ENCODE measurements around the gene MYPN.
"Not testable (repeated sequence)": the region's sequence is repeated elsewhere in the genome, so short reads cannot be mapped to it uniquely, and the experiment has no call there.

MYPN gene

DNA sequence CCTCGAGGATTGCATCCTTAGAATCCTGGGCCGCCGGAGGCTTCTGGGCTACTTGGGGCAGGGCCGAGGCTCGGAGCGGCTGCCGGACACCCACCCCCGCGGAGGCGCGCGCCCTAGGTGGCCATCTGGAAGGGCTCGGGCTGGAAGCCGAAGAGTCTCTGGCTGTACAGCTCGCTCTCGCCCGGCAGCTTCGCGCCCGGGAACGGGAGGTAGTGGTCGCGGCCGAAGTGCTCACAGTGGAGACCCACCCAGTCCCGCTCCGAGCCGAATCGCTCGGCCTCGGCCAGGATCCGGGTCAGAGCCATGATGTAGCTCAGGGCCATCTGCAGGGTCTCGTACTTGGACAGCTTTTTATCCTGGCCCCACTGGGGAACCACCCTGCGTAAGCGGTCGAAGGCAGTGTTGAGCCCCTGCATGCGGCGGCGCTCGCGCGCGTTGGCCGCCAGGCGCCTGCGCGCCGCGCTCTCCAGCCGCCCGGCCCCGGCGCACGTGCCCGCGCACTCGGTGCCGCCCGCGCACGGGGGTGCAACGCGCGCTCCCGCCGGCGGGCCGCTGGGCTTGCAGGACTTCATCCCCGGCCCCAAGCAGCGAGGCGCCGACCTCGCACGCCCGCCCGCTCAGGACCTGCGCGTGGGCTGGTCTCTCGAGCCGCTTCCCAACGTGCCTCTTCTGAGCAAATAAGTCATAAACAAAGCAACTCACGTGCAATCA, 122.0 kb downstream of the MYPN start:
- DNase-seq (ENCODE audit: low spot score): no peak

DNA sequence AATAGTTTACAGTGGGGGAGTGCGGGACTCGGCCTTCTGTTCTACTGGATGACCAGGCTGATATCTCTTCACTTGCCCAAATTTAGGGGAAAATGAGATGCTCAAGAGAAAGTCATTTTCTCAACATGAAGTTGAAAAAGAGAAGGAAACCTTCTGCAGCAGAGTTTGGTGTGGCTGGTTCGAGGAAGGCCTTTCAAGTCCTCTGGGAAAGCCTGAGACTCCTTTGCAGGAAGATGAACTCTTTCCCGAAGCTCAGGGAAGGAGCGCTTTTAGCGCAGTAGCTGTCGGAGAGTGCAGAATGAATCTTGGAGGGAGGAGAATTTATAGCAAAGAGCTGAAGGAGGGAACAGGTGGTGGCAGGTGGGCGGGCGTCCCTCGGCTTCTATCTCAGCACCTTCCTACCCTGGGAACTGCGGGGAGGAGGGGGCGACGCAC, 122.5 kb downstream of the MYPN start, which contains the start of gene ATOH7:
Gene ATOH7, minus strand, starts transcription at position 297 of the 435 bp plus-strand sequence. CDS start 436 bp downstream, outside the sequence.
- no peak for DNase-seq (ENCODE audit: low spot score)

DNA sequence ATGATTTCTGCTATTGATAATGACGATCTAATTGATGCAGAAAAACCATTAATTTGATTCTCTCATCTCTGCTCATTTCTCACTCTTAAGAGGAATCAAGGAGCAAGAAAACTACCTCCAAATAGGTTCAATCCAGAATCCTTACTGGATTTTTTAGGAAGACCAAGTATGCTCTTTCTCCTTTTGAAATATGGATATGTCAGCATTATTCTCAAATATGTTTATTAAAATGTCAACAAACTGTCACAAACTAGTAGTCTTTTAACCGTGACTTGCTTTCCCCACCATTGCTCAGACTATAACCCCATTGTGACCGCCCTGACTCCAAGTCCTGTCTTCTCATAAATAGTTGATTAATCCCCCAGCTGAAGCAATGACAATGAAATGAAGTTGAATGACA, 123.8 kb downstream of the MYPN start:
- no peak for DNase-seq (ENCODE audit: low spot score)

DNA sequence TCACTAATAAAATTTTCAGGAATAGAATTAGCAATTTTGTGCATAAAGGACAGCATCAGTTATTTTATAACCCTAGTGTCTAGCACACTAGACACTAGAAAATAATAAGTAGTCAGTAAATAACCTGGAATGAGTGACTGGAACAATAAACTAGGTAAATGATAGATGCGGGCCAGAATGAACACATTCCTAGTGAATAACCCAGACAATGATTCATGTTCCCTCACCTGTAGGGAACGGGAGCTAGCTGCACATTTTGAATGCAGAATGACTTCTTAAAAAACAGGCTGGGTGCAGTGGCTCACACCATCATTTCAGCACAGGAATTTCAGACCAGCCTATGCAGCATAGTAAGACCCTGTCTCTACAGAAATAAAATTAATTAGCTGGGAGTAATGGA, 125.8 kb downstream of the MYPN start:
- DNase-seq (ENCODE audit: low spot score): no peak

DNA sequence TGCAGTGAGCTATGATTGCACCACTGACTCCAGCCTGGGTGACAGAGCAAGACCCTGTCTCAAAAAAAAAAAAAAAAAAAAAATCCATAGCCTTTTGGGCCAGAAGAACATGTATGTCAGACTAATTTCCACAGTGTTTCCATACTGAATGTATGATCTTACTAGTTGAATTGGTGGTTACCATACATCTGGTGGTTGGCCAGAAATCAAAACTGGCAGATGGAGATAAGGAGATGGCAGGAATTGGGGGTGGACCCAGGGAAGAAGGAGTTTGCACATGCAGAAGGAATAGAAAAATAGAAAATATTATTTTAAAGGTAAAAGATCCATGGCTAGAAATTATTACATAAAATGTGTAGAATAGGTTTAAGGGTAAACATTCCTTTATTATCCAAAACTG, 126.3 kb downstream of the MYPN start:
- DNase-seq (ENCODE audit: low spot score): no peak

DNA sequence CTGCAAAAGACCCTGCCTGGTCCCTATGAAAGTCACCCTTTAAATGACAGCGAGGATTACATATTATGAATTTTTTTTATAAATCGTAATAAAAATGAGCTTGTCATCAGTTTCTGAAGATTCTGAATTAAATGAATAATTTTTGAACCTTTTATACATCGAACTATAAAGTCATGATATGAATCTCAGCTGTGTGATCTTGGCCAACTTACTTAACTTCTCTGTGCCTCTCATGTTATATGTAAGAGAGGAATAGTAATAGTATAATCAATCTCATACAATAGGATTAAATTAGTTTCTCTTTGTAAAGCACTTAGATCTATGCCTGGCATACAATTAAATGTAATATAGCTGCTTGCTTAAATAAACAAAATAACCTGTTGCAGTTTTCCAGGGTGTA, 127.9 kb downstream of the MYPN start:
- no peak for DNase-seq (ENCODE audit: low spot score)

DNA sequence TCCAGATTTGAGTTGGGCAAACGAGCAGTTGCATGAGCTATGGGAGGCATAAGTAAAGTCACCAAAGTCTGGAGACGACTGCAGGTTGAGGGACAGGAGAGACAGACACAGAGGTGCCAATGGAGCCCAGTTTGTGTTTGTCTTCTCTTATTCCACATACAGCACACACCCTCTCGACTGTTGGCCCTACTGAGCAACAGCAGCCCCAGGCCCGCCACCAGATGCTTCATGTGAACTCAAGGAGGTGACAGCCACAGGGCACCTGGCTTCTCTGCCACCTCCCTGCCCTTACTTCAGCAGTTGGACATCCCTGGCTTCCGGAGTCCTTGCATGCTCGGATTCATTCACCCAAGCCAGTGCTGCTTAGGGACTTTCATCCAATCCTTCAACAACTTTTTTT, 129.1 kb downstream of the MYPN start:
- no peak for DNase-seq (ENCODE audit: low spot score)

DNA sequence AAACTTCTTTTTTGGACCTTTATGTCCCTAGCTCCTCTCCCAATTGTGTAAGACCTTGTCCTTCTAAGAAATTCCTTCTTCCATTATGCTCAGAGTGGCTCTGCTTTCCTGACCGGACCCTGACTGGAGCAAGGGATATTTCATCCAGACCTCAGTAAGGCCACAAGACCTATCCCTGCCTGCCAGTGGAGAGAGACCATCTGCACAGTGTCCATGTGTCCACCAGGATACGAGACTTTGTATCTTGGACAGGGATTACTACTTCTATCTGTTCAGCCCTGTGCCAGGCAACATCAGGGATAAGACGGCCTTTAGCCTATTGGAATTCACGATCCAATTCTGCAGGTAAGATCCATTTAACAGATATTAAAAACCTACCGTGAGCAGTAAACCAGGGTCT, 129.8 kb downstream of the MYPN start:
- DNase-seq (ENCODE audit: low spot score): no peak

DNA sequence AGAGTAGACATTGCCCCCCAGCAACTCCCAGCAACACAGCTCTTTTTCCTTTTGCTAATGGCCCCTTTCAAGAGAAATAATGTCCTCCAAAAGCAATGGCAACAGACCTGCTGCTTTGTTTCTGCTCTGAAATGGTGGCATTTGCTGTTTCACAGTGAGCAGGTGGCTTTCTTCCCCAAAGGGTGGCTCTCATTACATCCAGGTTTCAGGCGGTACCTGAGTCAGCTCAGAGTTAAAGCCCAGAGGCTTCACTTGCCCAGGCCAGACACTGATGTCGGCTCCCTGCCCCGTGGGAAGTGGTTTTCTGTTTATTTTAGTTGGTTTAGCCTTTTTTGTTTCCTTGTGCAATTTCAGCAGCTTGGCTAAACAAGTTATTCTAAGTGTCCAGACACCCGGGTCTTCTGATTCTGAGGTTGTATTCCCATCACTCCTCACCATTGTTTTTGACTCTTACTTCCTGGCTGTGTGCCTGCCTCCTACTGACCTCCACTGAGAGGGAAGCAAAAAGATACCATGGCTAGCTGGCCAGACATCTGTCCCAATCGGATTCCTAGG, 130.4 kb downstream of the MYPN start:
- DNase-seq (ENCODE audit: low spot score): no peak

DNA sequence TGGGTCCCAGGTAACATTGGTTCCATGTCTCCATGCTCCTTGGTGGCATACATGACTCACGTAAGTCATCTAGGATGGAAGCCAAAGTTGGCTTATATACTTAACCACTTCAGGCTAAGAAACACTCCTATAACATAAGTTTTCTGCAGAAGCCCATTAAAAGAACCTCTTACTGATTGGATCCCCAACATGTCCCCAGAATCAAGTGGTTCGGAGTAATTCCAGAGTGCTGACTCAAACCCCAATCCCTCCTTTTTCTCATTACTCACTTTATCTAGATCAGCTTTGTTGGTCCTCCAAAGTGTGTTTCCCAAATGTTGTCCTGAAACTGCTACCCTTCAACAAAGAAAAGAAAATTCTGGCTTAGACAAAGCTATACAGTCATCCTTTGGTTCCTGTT, 132.8 kb downstream of the MYPN start:
- DNase-seq (ENCODE audit: low spot score): no peak

DNA sequence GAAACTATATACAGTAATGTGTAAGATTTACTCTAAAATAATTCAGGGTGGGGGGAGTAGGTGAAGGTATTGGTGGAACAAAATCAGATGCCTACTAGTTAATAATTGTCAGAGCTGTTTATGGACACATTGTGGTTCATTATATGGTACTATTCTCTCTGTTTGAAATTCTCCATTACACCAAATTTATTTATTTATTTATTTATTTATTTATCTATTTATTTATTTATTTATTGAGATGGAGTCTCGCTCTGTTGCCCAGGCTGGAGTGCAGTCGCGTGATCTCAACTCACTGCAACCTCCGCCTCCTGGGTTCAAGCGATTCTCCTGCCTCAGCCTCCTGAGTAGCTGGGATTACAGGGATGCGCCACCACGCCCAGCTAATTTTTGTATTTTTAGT, 137.1 kb downstream of the MYPN start:
- not testable (repeated sequence) for DNase-seq (ENCODE audit: low spot score)

DNA sequence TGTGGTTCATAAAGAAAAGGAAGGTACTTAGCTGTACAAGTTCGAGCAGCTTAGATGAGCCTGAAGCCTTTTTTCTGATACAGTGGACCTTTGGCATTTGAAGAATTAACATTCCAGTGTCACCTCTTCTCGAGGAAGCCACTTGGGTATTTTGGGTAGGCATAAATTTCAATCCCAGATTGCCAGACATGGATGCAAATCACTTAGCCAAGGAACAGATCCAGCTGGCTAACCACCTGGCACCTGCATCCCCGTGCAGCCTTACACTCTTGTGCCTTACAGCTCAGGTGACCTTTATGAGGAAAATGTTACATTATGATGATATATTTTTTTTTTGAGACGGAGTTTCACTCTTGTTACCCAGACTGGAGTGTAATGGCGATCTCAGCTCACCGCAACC, 138.6 kb downstream of the MYPN start:
- DNase-seq (ENCODE audit: low spot score): no peak

DNA sequence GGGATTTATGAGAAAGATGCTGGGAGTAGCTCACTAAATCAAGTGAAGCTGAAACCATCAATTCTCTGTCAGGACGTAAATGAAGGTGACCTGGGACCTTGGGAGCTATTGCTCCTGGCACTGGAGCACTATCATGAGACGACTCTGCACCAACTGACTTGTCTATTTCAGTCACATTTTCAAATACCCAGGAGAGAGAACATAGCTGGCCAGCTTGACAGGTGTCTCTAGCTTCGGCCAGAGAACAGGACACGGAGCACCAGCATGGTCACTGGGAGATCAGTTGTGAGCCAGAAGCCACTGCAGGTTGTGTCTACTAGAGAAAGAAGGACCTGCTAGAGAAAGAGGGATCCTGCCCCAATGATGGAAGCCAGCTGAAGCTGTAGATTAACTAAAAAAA, 140.0 kb downstream of the MYPN start:
- DNase-seq (ENCODE audit: low spot score): no peak

DNA sequence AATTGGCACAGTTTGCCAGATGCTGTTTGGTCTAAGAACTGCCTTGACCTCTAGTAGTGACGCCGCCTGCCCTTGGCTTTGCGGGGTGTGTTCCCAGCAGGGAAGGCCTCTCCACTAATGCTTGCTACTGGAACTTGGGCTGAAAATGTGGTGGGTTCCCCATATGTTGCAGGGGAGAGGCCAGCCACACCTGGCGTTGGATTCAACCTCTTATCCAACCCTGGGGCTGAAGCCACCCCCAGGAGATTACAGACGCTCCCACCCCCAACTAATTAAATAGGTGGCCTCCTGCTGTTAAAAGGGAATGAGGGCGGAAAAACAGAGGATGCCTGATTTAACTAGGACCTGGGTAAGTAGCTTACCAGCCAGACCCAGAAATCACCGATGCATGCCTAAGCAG, 141.9 kb downstream of the MYPN start:
- DNase-seq (ENCODE audit: low spot score): no peak

DNA sequence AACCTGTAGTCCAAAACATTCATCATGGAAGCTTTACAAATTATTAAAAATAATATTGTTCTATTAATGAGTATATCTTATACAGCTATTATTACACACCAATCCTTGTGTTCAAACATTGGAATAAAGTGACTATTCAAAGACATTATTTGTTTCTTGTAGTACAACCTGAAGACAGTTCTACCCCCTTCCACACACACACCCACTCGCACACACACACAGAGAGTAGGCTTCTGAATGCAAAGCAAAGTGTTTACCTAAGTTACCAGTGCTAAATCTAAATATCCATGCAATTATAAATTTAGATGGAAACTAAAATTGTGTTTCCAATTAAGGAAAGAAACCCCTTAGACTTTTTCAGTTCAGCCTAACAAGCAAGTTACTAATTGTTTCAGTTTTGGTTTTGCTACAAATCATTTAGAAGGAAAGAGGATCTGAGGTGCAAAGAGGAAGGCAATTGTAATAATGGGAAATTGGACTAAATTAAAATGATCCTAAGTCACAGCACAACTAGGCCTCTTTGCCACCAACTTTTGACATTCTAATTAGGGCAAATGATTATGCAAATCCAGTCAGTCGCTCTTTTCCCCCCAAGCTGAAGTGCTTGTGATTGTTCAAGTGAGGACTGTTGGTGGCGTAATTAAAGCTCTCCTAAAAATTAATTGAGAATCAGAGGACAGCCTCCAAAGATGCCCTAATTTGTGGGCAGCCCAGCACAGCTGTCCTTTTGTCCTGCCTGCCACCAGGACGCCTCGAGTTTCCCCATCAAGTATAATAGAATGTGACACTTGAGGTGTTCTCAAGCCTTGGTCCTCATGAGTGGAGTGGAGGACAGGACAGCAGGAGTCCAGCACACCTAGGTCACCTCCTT, 142.6 kb downstream of the MYPN start:
- DNase-seq (ENCODE audit: low spot score): no peak

DNA sequence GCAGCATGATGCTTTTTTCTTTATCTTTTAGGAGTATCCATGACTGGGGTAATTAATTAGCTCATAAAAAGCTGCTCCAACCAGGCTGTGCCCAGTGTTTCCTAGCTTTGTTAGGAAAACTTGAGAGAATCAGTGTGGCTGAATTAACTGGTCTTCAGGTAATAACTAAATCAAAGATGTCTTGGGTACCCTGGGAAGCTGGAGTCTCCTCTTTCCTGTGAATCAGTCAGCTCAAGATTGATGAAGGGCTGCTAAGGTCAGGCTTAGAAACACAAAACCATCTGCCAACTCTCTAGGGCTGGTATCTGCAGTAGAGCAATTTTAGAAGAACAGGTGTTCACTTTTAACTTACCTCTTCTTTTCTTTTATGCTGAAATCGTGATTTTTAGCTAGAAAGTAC, 144.1 kb downstream of the MYPN start:
- no peak for DNase-seq (ENCODE audit: low spot score)

DNA sequence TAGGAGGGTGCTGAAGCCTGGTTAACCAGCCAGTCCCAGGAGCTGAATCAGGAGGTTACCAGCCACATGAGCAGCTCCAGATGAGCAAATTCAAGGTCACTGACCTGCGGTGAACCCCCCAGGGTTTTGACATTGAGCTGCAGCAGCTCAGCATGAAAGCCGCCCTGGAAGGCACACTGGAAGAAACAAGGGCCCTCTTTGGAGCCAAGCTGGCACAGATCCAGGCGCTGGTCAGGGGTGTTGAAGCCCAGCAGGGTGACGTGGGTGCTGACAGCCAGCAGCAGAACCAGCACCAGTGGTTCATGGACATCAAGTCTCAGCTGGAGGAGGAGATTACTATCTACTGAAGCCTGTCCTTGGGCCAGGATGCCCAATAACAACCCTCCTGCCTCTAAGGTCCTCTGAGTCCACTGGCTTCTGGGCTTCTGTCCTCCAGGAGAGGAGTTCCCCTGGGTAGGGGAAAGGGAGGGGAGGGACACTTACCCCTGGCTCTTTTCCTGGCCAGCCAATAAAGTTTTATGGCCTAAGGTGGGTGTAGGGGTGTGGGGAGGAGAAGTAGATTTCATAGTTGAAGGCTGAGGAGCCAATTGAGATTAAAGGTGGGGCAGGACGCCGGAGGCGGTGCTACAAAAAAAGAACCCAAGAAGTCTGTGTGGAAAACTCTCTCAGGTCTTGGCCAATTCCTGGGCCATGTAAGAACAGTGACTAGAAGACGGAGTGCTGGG, 152.0 kb downstream of the MYPN start:
- no peak for DNase-seq (ENCODE audit: low spot score)

Measured in hematopoietic multipotent progenitor cell treated with erythropoietin and hydrocortisone succinate and interleukin-3 and kit ligand, for 15 days (in vitro differentiated cells).